Right atrium auricular region (tissue), 2 donors: ENCODE measurements around the gene OCLN. TPM values are rescaled to one million over a fixed set of nuclear protein-coding genes. Genes with fewer than 3 reads are reported as not detected.

ENCODE experiments used
- DNase-seq: peaks from one replicate; pipeline ENCODE4 v3.0.0-alpha.2; 2019; ENCODE audit warnings: low spot score
- H3K27ac ChIP-seq, 2 donors: fragments of 200-600 bp; sonication (generic); 1 replicate in 1 of 2; 2 replicates in 1 of 2; pipeline ENCODE4 v1.5.1; 2016 to 2019
- H3K27me3 ChIP-seq, 2 donors: fragments of 200-600 bp; sonication (generic); one replicate each; pipeline versions ENCODE4 v1.5.1 to v1.6.0; 2017 to 2019
- H3K36me3 ChIP-seq: fragments of 200-600 bp; sonication (generic); one replicate; pipeline ENCODE4 v1.5.1; 2016
- H3K4me1 ChIP-seq, 2 donors: fragments of 200-600 bp; sonication (generic); one replicate each; pipeline versions ENCODE4 v1.5.1 to v1.6.0; 2017 to 2019
- H3K4me3 ChIP-seq, 2 donors: fragments of 200-600 bp; sonication (generic); 1 replicate in 1 of 2; 2 replicates in 1 of 2; pipeline ENCODE4 v1.5.1; 2017 to 2019; ENCODE audit warnings: mild to moderate bottlenecking in 1 of 2, moderate library complexity in 1 of 2
- H3K9me3 ChIP-seq, 2 donors: fragments of 200-600 bp; sonication (generic); one replicate each; pipeline ENCODE4 v1.5.1; 2019
- total RNA-seq, 2 donors: library from RNA; depleted of rRNA; stranded (reverse); fragments of >200 nt; gene quantifications; one replicate each; pipeline ENCODE4 v1.1.0, GENCODE V29; 2016
- TF ChIP-seq, protein P1 (sequence below), 2 donors: fragments of 200-600 bp; sonication (generic); IDR thresholded peaks; one replicate each; pipeline ENCODE4 v1.5.1; 2019; ENCODE audit warnings: antibody characterized with exemption in 2 of 2

OCLN gene
- total RNA-seq, 2 donors from 2014 or later: 2.7 to 3.2 TPM

DNA sequence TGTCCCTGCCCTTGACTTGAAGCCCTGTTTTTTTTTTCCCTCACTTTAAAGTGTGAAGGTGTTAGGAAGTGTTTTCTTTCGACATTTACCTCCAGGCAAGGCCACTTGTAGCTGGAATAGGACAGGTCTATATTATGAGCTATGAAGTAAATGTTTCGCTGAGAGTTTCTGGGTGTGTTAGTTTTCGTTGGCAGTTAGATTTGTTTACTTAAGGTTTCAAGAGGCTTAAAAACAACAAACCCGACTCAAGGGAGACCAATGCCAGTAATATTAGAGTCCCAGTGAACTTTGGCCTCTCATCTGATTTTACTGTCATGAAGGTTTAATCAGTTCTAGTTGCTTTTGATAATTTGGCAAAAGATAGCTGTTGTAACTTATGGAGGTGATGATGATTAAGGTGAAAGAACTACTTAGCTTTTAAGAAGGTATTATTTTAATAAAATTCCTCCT lies 25.2 kb downstream of the OCLN start:
- no peaks in the 10 kb centered on the region for H3K27me3 ChIP-seq
- TF ChIP-seq, protein P1, sequence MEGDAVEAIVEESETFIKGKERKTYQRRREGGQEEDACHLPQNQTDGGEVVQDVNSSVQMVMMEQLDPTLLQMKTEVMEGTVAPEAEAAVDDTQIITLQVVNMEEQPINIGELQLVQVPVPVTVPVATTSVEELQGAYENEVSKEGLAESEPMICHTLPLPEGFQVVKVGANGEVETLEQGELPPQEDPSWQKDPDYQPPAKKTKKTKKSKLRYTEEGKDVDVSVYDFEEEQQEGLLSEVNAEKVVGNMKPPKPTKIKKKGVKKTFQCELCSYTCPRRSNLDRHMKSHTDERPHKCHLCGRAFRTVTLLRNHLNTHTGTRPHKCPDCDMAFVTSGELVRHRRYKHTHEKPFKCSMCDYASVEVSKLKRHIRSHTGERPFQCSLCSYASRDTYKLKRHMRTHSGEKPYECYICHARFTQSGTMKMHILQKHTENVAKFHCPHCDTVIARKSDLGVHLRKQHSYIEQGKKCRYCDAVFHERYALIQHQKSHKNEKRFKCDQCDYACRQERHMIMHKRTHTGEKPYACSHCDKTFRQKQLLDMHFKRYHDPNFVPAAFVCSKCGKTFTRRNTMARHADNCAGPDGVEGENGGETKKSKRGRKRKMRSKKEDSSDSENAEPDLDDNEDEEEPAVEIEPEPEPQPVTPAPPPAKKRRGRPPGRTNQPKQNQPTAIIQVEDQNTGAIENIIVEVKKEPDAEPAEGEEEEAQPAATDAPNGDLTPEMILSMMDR (IDR thresholded peaks at IDR 0.05): no peak
- no peak for DNase-seq

DNA sequence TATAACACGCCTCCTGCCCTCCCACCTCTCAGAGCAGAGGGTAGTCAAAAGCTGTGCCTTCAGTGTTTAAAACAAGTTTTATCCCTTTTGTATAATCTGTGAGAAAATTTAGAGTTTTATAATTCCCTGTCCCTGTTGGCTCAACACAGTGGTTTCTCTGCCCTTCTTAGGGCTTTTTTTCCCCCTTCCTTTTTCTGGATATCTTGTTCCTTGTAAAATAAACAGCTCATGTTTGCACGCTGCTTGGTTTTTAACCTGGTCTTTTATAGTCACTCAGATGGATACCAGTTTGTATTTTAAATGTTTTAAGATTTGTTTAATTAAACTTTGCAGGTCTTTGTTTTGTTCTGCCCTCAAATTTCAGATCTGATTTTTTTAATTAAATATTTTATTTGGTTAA lies 26.7 kb downstream of the OCLN start:
- H3K36me3 ChIP-seq: no peaks in the 10 kb centered on the region
- no peak overlapping the region for H3K27ac ChIP-seq
- DNase-seq: no peak
- H3K9me3 ChIP-seq: no peaks in the 10 kb centered on the region
- H3K4me1 ChIP-seq: no peaks in the 10 kb centered on the region
- no peak overlapping the region for H3K4me3 ChIP-seq
- no peaks in the 10 kb centered on the region for H3K27me3 ChIP-seq
- TF ChIP-seq, protein P1 (IDR thresholded peaks at IDR 0.05): no peak

More for the DNA sequence above, 25.2 kb downstream of the OCLN start:
- no peaks in the 10 kb centered on the region for H3K9me3 ChIP-seq
- no peak overlapping the region for H3K27ac ChIP-seq
- H3K4me3 ChIP-seq: no peak overlapping the region
- H3K4me1 ChIP-seq: no peaks in the 10 kb centered on the region
- no peaks in the 10 kb centered on the region for H3K36me3 ChIP-seq

DNA sequence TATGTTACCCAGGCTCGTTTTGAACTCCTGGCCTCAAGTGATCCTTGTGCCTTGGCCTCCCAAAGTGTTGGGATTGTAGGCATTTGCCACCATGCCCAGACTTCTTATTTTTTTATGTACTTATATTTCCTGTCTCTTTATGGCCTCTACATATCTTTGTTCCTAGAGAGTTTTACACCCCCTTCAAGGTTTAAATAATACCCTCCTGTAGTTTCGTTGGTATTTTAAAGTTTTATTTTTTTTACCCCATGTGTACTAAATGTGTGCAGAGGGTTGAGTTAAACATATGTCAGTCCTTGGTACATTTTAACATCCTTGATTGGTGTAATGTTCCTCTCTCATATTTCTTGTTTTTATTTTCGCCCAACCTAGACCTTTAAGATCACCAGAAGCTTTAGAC lies 29.4 kb downstream of the OCLN start:
- H3K27me3 ChIP-seq: no peaks in the 10 kb centered on the region
- H3K27ac ChIP-seq: no peak overlapping the region
- H3K4me1 ChIP-seq: no peaks in the 10 kb centered on the region
- TF ChIP-seq, protein P1 (IDR thresholded peaks at IDR 0.05): no peak
- no peak overlapping the region for H3K4me3 ChIP-seq
- DNase-seq: no peak
- H3K36me3 ChIP-seq: no peaks in the 10 kb centered on the region
- H3K9me3 ChIP-seq: no peaks in the 10 kb centered on the region

DNA sequence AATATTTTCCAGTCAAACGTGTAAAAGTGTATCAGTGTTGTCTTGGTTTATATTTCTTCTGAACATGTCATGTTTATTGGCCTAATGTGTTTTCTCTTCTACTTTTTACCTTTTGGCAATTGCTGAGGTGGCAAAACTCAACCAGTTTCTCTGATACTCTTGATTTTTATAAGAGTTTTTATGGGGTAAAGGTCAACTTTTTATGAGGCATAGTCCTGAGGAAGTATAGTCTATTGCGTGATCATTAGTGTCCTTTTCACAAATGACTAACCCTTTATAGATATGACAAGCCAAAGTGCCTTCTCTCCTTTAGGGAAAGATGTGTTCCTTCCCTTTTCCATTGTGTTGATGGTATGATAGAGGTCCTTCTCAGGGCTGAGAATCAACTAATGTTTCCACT lies 32.9 kb downstream of the OCLN start:
- TF ChIP-seq, protein P1 (IDR thresholded peaks at IDR 0.05): no peak
- Histone ChIP-seq H3K36me3 (no peaks in the 10 kb centered on the region), H3K9me3 (no peaks in the 10 kb centered on the region), H3K27me3 (no peaks in the 10 kb centered on the region), H3K27ac (no peak overlapping the region), H3K4me3 (no peak overlapping the region), H3K4me1 (no peaks in the 10 kb centered on the region)
- DNase-seq: no peak

DNA sequence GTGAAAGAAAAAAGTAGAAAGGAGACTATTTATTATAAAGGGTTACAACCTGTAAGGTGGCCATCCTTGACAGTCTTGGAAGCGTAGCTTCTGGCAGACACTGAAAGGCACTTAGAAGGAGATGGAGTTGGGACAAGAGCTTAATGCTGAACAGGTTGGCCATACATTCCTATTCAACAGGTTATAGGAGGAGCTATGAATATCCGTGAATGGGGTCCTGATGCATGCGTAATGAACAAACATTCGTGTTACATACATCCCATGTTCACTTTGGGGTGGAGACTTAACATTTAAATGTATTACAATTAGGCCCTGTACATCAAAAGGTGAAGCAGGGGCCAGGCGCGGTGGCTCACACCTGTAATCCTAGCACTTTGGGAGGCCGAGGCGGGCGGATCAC lies 34.1 kb downstream of the OCLN start:
- Histone ChIP-seq H3K9me3 (no peaks in the 10 kb centered on the region), H3K36me3 (no peaks in the 10 kb centered on the region), H3K27ac (no peak overlapping the region), H3K4me1 (no peaks in the 10 kb centered on the region), H3K4me3 (no peak overlapping the region), H3K27me3 (no peaks in the 10 kb centered on the region)
- TF ChIP-seq, protein P1 (IDR thresholded peaks at IDR 0.05): no peak
- DNase-seq: no peak

DNA sequence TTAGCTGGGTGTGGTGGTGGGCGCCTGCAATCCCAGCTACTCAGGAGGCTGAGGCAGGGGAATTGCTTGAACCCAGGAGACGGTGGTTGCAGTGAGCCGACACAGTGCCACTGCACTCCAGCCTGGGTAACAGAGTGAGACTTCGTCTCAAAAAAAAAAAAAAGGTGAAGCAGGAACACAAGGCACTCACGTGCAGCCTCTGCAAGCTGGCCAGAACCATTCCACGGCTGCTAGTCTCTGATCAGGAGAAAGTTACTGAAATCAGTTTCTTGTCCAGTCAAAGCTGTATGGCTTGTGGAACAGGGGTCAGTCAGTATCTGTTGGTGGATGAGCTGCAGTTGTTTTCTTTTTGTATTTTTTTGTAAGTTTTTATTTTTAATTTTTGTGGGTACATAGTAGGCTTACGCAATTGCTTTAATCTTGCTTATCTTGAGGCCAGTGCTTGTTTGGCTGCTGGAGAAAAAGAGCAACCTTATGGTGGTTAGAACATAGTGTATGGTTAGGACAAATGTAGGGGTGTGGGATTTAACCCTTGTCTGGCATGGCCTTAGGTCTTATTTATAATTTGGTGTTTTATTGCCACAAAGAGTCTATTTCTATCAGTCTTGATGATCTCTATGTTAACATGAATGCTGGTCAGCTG lies 34.7 kb downstream of the OCLN start:
- DNase-seq: no peak

More for the DNA sequence above, 34.7 kb downstream of the OCLN start:
- H3K27ac ChIP-seq: no peak overlapping the region
- no peaks in the 10 kb centered on the region for H3K36me3 ChIP-seq
- no peaks in the 10 kb centered on the region for H3K27me3 ChIP-seq
- H3K4me3 ChIP-seq: no peak overlapping the region
- H3K9me3 ChIP-seq: no peaks in the 10 kb centered on the region
- no peaks in the 10 kb centered on the region for H3K4me1 ChIP-seq
- TF ChIP-seq, protein P1 (IDR thresholded peaks at IDR 0.05): no peak
